ENCODE data around the gene TGFA. TPM values are rescaled to one million over a fixed set of nuclear protein-coding genes. Genes with fewer than 3 reads are reported as not detected.

TGFA gene
- total RNA-seq, 1 donor from 2014 or later = 1.4 TPM

GRCh38 chr2:70534183-70534836 is 19.3 kb downstream of the TGFA start:
- Histone ChIP-seq H3K79me2 (ENCODE audit: insufficient read depth, low read length) (no peaks in the 10 kb centered on the region), H2AFZ (ENCODE audit: low read depth, low read length) (no peak overlapping the region), H3K9ac (ENCODE audit: low read length) (no peak overlapping the region), H4K20me1 (ENCODE audit: insufficient read depth, low read length) (no peaks in the 10 kb centered on the region), H3K27me3 (ENCODE audit: insufficient read depth, low read length) (peaks cover 2% of the 10 kb centered on the region), H3K9me3 (ENCODE audit: insufficient read depth, low read depth, low read length) (no peaks in the 10 kb centered on the region), H3K27ac (ENCODE audit: low read depth, low read length) (no peak overlapping the region), H3K4me2 (ENCODE audit: low read length) (no peak overlapping the region), H3K4me1 (ENCODE audit: insufficient read depth, low read length) (no peaks in the 10 kb centered on the region), H3K36me3 (ENCODE audit: insufficient read depth, low read length) (no peaks in the 10 kb centered on the region), H3K4me3 (ENCODE audit: insufficient read depth, low read depth, low read length) (no peak overlapping the region)
- FAIRE-seq (no peak), DNase-seq (ENCODE audit: low read depth) (no peak)
- H3K9me3 Mint-ChIP-seq (ENCODE audit: unreplicated experiment) = peaks cover 8% of the 10 kb centered on the region
- no peak overlapping the region for H3K4me3 Mint-ChIP-seq (ENCODE audit: unreplicated experiment)
- no peak overlapping the region for H3K27ac Mint-ChIP-seq (ENCODE audit: unreplicated experiment)
- H3K27me3 Mint-ChIP-seq (ENCODE audit: low read depth, unreplicated experiment) = peaks cover 4% of the 10 kb centered on the region
- H3K36me3 Mint-ChIP-seq (ENCODE audit: low read depth, unreplicated experiment) = no peaks in the 10 kb centered on the region
- TF ChIP-seq EZH2 (IDR thresholded peaks at IDR 0.05; ENCODE audit: insufficient read depth, low read length) = no peak
- TF ChIP-seq, protein P1, sequence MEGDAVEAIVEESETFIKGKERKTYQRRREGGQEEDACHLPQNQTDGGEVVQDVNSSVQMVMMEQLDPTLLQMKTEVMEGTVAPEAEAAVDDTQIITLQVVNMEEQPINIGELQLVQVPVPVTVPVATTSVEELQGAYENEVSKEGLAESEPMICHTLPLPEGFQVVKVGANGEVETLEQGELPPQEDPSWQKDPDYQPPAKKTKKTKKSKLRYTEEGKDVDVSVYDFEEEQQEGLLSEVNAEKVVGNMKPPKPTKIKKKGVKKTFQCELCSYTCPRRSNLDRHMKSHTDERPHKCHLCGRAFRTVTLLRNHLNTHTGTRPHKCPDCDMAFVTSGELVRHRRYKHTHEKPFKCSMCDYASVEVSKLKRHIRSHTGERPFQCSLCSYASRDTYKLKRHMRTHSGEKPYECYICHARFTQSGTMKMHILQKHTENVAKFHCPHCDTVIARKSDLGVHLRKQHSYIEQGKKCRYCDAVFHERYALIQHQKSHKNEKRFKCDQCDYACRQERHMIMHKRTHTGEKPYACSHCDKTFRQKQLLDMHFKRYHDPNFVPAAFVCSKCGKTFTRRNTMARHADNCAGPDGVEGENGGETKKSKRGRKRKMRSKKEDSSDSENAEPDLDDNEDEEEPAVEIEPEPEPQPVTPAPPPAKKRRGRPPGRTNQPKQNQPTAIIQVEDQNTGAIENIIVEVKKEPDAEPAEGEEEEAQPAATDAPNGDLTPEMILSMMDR (IDR thresholded peaks at IDR 0.05; ENCODE audit: insufficient read depth, low read depth, low read length) = no peak
- peaks cover 6% of the 10 kb centered on the region for H3K4me1 Mint-ChIP-seq (ENCODE audit: low read depth, unreplicated experiment)

DNA sequence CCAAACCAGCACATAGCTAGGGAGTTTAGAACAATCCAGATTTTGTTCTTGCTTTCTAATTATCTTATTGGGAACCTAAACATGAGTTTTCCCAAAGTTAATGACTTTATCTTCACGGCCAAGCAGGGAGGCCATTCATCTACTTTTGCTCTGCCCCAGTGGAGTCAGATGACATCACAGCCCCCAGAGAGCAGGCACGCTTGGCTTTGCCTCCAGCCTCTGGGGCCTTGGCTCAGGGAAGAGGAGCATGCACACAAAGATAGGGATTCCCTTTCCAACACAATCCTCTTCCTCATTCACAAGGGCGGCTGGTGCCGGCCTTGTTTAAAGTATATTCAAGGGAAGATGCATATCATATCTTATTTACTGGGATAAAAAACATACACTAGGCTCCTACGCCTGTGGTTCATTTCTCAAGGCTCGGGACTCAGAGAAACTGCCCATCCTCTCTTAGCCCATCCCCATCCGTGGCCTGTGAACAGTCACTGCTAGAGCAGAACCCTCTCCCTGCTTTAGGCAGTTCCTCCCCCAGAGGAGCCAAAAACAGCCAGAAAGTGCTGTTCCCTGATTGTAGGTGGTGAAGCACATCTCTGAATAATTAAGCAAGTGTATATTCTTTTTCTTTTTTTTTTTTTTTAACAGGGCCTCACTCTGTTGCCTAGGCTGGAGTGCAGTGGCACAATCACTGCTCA is 21.2 kb downstream of the TGFA start:
- FAIRE-seq (no peak), DNase-seq (ENCODE audit: low read depth) (no peak)
- Mint-ChIP-seq H3K27ac (ENCODE audit: unreplicated experiment) (no peak overlapping the region), H3K27me3 (ENCODE audit: low read depth, unreplicated experiment) (peaks cover 7% of the 10 kb centered on the region), H3K4me3 (ENCODE audit: unreplicated experiment) (no peak overlapping the region), H3K9me3 (ENCODE audit: unreplicated experiment) (peaks cover 8% of the 10 kb centered on the region), H3K36me3 (ENCODE audit: low read depth, unreplicated experiment) (no peaks in the 10 kb centered on the region), H3K4me1 (ENCODE audit: low read depth, unreplicated experiment) (peaks cover 6% of the 10 kb centered on the region)
- Histone ChIP-seq H2AFZ (ENCODE audit: low read depth, low read length) (no peak overlapping the region), H3K36me3 (ENCODE audit: insufficient read depth, low read length) (no peaks in the 10 kb centered on the region), H3K9me3 (ENCODE audit: insufficient read depth, low read depth, low read length) (no peaks in the 10 kb centered on the region), H3K9ac (ENCODE audit: low read length) (no peak overlapping the region), H3K27ac (ENCODE audit: low read depth, low read length) (no peak overlapping the region), H3K79me2 (ENCODE audit: insufficient read depth, low read length) (no peaks in the 10 kb centered on the region), H4K20me1 (ENCODE audit: insufficient read depth, low read length) (no peaks in the 10 kb centered on the region), H3K4me2 (ENCODE audit: low read length) (no peak overlapping the region), H3K4me3 (ENCODE audit: insufficient read depth, low read depth, low read length) (no peak overlapping the region), H3K27me3 (ENCODE audit: insufficient read depth, low read length) (peaks cover 2% of the 10 kb centered on the region), H3K4me1 (ENCODE audit: insufficient read depth, low read length) (no peaks in the 10 kb centered on the region)
- no peak for TF ChIP-seq EZH2 (IDR thresholded peaks at IDR 0.05; ENCODE audit: insufficient read depth, low read length)
- TF ChIP-seq, protein P1 (IDR thresholded peaks at IDR 0.05; ENCODE audit: insufficient read depth, low read depth, low read length) = no peak

All from astrocyte (in vitro differentiated cells and primary cell).